DND-41 (cell line): ENCODE results near the gene MAN2C1.
"Not testable (repeated sequence)": the region's sequence is repeated elsewhere in the genome, so short reads cannot be mapped to it uniquely, and the experiment has no call there.

Experiments
- ATAC-seq: fragments of 200-7000 bp; cut with Tn5 transposase; 3 replicates; pipeline ENCODE4 v1.9.1; 2021; ENCODE audit warnings: low read depth; ENCODE audit not compliant: insufficient read depth
- DNase-seq: peaks from one replicate; pipeline ENCODE4 v3.0.0-alpha.2; 2020
- H2AFZ ChIP-seq: 2 replicates; pipeline ENCODE4 v1.6.0; 2012; ENCODE audit warnings: low read depth, low read length
- H3K27ac ChIP-seq: 2 replicates; pipeline ENCODE4 v1.5.1; 2012; ENCODE audit warnings: low read length, inconsistent platforms
- H3K27me3 ChIP-seq: fragments of 200-600 bp; sonication (generic); 2 replicates; pipeline ENCODE4 v1.6.0; 2012; ENCODE audit warnings: low read length, mild to moderate bottlenecking, inconsistent platforms; ENCODE audit not compliant: insufficient read depth, poor library complexity
- H3K36me3 ChIP-seq: 2 replicates; pipeline ENCODE4 v1.5.1; 2012; ENCODE audit warnings: low read length, inconsistent platforms; ENCODE audit not compliant: insufficient read depth
- H3K4me1 ChIP-seq: 2 replicates; pipeline ENCODE4 v1.5.1; 2012; ENCODE audit warnings: mild to moderate bottlenecking, low read length; ENCODE audit not compliant: insufficient read depth
- H3K4me2 ChIP-seq: 2 replicates; pipeline ENCODE4 v1.6.0; 2012; ENCODE audit warnings: mild to moderate bottlenecking, moderate library complexity, low read length, inconsistent platforms; ENCODE audit not compliant: insufficient read depth
- H3K4me3 ChIP-seq, 2 experiments: fragments of 200-600 bp in 1 of 2; shearing (Covaris generic) in 1 of 2; 2 replicates each; pipeline ENCODE4 v1.5.1; 2012 to 2016; ENCODE audit warnings: inconsistent platforms in 2 of 2, low read length in 2 of 2, mild to moderate bottlenecking in 2 of 2, low read depth in 1 of 2, moderate library complexity in 1 of 2
- H3K79me2 ChIP-seq: 2 replicates; pipeline ENCODE4 v1.6.0; 2012; ENCODE audit warnings: low read length, inconsistent platforms; ENCODE audit not compliant: insufficient read depth
- H3K9ac ChIP-seq: 2 replicates; pipeline ENCODE4 v1.6.0; 2012; ENCODE audit warnings: low read depth, mild to moderate bottlenecking, inconsistent platforms, low read length, moderate library complexity
- H3K9me3 ChIP-seq: 2 replicates; pipeline ENCODE4 v1.5.1; 2012; ENCODE audit warnings: low read length, moderate library complexity, mild to moderate bottlenecking, inconsistent platforms; ENCODE audit not compliant: insufficient read depth, severe bottlenecking
- H4K20me1 ChIP-seq: 2 replicates; pipeline ENCODE4 v1.6.0; 2012; ENCODE audit warnings: low read length; ENCODE audit not compliant: insufficient read depth
- CTCF ChIP-seq: IDR thresholded peaks from 2 replicates; pipeline ENCODE4 v1.5.1; 2012; ENCODE audit warnings: borderline replicate concordance, low read length, moderate library complexity, mild to moderate bottlenecking; ENCODE audit not compliant: poor library complexity, severe bottlenecking; ENCODE audit errors: extremely low read depth
- EZH2 ChIP-seq: IDR thresholded peaks from 3 replicates; pipeline ENCODE4 v1.6.1; 2012; ENCODE audit warnings: borderline replicate concordance, low read depth, mild to moderate bottlenecking, moderate library complexity, low read length, inconsistent platforms; ENCODE audit not compliant: severe bottlenecking

MAN2C1 gene

GRCh38 chr15:75325922-75326321, 42.5 kb downstream of the MAN2C1 start:
- TF ChIP-seq CTCF: no peak
- Histone ChIP-seq H3K36me3 (no peaks in the 10 kb centered on the region), H3K4me1 (no peaks in the 10 kb centered on the region), H3K79me2 (no peaks in the 10 kb centered on the region), H2AFZ (no peak overlapping the region), H3K4me2 (no peak overlapping the region), H3K27ac (no peak overlapping the region), H3K9me3 (no peaks in the 10 kb centered on the region), H3K9ac (no peak overlapping the region), H3K27me3 (no peaks in the 10 kb centered on the region), H3K4me3 (no peak overlapping the region), H4K20me1 (no peaks in the 10 kb centered on the region)
- ATAC-seq: no peak
- DNase-seq: no peak

GRCh38 chr15:75321711-75322110, 46.7 kb downstream of the MAN2C1 start:
- ATAC-seq: no peak
- no peaks in the 10 kb centered on the region for H3K79me2 ChIP-seq
- no peak overlapping the region for H3K27ac ChIP-seq
- no peaks in the 10 kb centered on the region for H3K27me3 ChIP-seq
- TF ChIP-seq CTCF (no peak), EZH2 (no peak)
- H3K4me3 ChIP-seq: no peak overlapping the region
- H2AFZ ChIP-seq: no peak overlapping the region
- no peaks in the 10 kb centered on the region for H4K20me1 ChIP-seq
- H3K4me1 ChIP-seq: no peaks in the 10 kb centered on the region
- no peak overlapping the region for H3K9ac ChIP-seq
- no peak overlapping the region for H3K4me2 ChIP-seq
- no peak for DNase-seq
- no peaks in the 10 kb centered on the region for H3K36me3 ChIP-seq
- H3K9me3 ChIP-seq: no peaks in the 10 kb centered on the region

GRCh38 chr15:75319231-75319897, 49.0 kb downstream of the MAN2C1 start:
- H4K20me1 ChIP-seq, H3K27me3 ChIP-seq, H3K4me2 ChIP-seq, H3K27ac ChIP-seq, ATAC-seq, H3K79me2 ChIP-seq, H3K9me3 ChIP-seq, H3K36me3 ChIP-seq, H2AFZ ChIP-seq, H3K4me3 ChIP-seq, H3K4me1 ChIP-seq, DNase-seq, H3K9ac ChIP-seq: not testable (repeated sequence)

- no peak overlapping the region for H3K4me3 ChIP-seq
- H3K4me1 ChIP-seq: no peaks in the 10 kb centered on the region
- no peak for DNase-seq
- H3K4me2 ChIP-seq: no peak overlapping the region
- no peak for ATAC-seq
- no peaks in the 10 kb centered on the region for H3K27me3 ChIP-seq
- H2AFZ ChIP-seq: no peak overlapping the region
- H3K9me3 ChIP-seq: no peaks in the 10 kb centered on the region
- no peaks in the 10 kb centered on the region for H4K20me1 ChIP-seq
- H3K27ac ChIP-seq: no peak overlapping the region
- H3K9ac ChIP-seq: no peak overlapping the region
- no peaks in the 10 kb centered on the region for H3K79me2 ChIP-seq
- no peaks in the 10 kb centered on the region for H3K36me3 ChIP-seq
- TF ChIP-seq CTCF (no peak), EZH2 (no peak)
Measured at GRCh38 chr15:75314552-75315290, 53.7 kb downstream of the MAN2C1 start.
